Ovary (tissue), 9 donors: ENCODE results near the gene GLIS2. TPM values are rescaled to one million over a fixed set of nuclear protein-coding genes. Genes with fewer than 3 reads are reported as not detected.

Experiments
- DNase-seq, 5 donors: peaks; one replicate each; pipeline ENCODE4 v3.0.0-alpha.2; 2019 to 2020
- H3K27ac ChIP-seq, 2 donors: fragments of 200-600 bp; one replicate each; pipeline versions ENCODE4 v1.5.1 to v1.8.0; 2019 to 2022
- H3K27me3 ChIP-seq: fragments of 200-600 bp; one replicate; pipeline ENCODE4 v1.8.0; 2022
- H3K36me3 ChIP-seq: fragments of 200-600 bp; sonication (generic); one replicate; pipeline ENCODE4 v1.5.1; 2019
- H3K4me1 ChIP-seq: one replicate; pipeline ENCODE4 v1.8.1; 2013; ENCODE audit warnings: mild to moderate bottlenecking, moderate library complexity; ENCODE audit not compliant: insufficient read depth
- H3K4me3 ChIP-seq: fragments of 200-600 bp; sonication (generic); one replicate; pipeline ENCODE4 v1.5.1; 2017
- H3K9me3 ChIP-seq, 2 donors: fragments of 200-600 bp in 1 of 2; sonication (generic) in 1 of 2; one replicate each; pipeline versions ENCODE4 v1.5.1 to v1.8.1; 2013 to 2019; ENCODE audit warnings: mild to moderate bottlenecking in 1 of 2, moderate library complexity in 1 of 2
- CTCF ChIP-seq, 3 donors: fragments of 450-650 bp in 2 of 3; fragments of 200-600 bp in 1 of 3; IDR thresholded peaks; one replicate each; pipeline versions ENCODE4 v1.5.1 to v1.8.0; 2016 to 2022; ENCODE audit warnings: antibody characterized with exemption in 3 of 3, mild to moderate bottlenecking in 1 of 3
- EP300 ChIP-seq: sonication (generic); formaldehyde crosslinking; IDR thresholded peaks from one replicate; pipeline ENCODE4 v1.6.1; 2017; ENCODE audit warnings: antibody characterized with exemption
- POLR2A ChIP-seq: fragments of 450-650 bp; IDR thresholded peaks from one replicate; pipeline ENCODE4 v1.6.1; 2017; ENCODE audit warnings: antibody characterized with exemption, mild to moderate bottlenecking, moderate library complexity
- WGBS, 3 donors: extraction: QIAGEN DNeasy Blood & Tissue Kit in 1 of 3; methylation state at CpG; one replicate each; pipeline versions ENCODE4 v1.1.5 to v1.1.7; 2013 to 2017; 5-methylcytosine and 5-hydroxymethylcytosine counted together
- intact Hi-C, 4 donors: fragments of 100-400 bp; cut with DNase I; formaldehyde crosslinking; loops; one replicate each; pipeline versions ENCODE4 v1.11.0 to v1.15.1; 2022 to 2023
- polyA plus RNA-seq, 2 donors: library from polyadenylated mRNA; stranded (reverse); fragments of 200-250 nt in 1 of 2; fragments of 350-450 nt in 1 of 2; fragmentation: Illumina TruSeq in 1 of 2; extraction: RNeasy Lipid Tissue Mini Kit (QIAGEN cat#74804) in 1 of 2; gene quantifications; one replicate each; pipeline ENCODE4 v1.2.3, GENCODE V29; 2013 to 2014
- total RNA-seq, 7 donors: library from RNA; depleted of rRNA in 2 of 7; stranded (reverse); fragments of >200 nt in 2 of 7; fragmentation: NEBNext Ultra II Directional in 3 of 7; extraction: Animal tissue kit (Norgen Biotek cat#: 25700) in 3 of 7; gene quantifications; one replicate each; pipeline versions ENCODE4 v1.1.0 to v1.2.4, GENCODE V29; 2016 to 2023
- donor health status: DM: no; HTN: no; CAD: no; lungs with moderate emphysema.
- donor health status: DM: no; HTN: no; CAD: no.
- donor health status: Bipolar disorder and iron deficiency.
- donor health status: DM: yes; HTN: yes; CAD: no.
- donor health status: DM: no; HTN: no; CAD: no.
- donor health status: DM: yes; HTN: yes; CAD: no.

GLIS2 gene
- total and polyA plus RNA-seq, 9 donors: 1.6 to 79.5 (median 38.4) TPM

- Histone ChIP-seq H3K27me3 (no peaks in the 10 kb centered on the region), H3K36me3 (no peaks in the 10 kb centered on the region), H3K4me1 (no peaks in the 10 kb centered on the region), H3K4me3 (no peak overlapping the region), H3K9me3 (no peaks in the 10 kb centered on the region), H3K27ac (no peak overlapping the region)
- WGBS, 3 donors: 91 to 92% (median 91%) methylated on average over 19 of the region's 19 CpGs
- DNase-seq: peak in 1 of 5 donors; percentile 25
- intact Hi-C loops: no loop called here
- TF ChIP-seq POLR2A (no peak), CTCF (IDR thresholded peaks at IDR 0.05) (no peak), EP300 (no peak)
Measured at GRCh38 chr16:4362476-4363135, 46.7 kb downstream of the GLIS2 start.

- no peak overlapping the region for H3K4me3 ChIP-seq
- TF ChIP-seq CTCF (IDR thresholded peaks at IDR 0.05): no peak
- TF ChIP-seq EP300: no peak
- no peak for TF ChIP-seq POLR2A
- no peaks in the 10 kb centered on the region for H3K9me3 ChIP-seq
- intact Hi-C loops: no loop called here
- 91 to 92% (median 91%) methylated on average over 32 to 37 of the region's 37 CpGs for WGBS, 3 donors
- H3K27ac ChIP-seq: no peak overlapping the region
- DNase-seq: peak in 1 of 5 donors; percentile 47
- no peaks in the 10 kb centered on the region for H3K27me3 ChIP-seq
- peaks cover 7% of the 10 kb centered on the region for H3K4me1 ChIP-seq
- H3K36me3 ChIP-seq: no peaks in the 10 kb centered on the region
Measured at GRCh38 chr16:4364196-4365013, 48.5 kb downstream of the GLIS2 start.

- intact Hi-C loops: no loop called here
- TF ChIP-seq CTCF (IDR thresholded peaks at IDR 0.05) (no peak), POLR2A (no peak), EP300 (no peak)
- no peaks in the 10 kb centered on the region for H3K36me3 ChIP-seq
- H3K9me3 ChIP-seq: no peaks in the 10 kb centered on the region
- H3K27ac ChIP-seq: no peak overlapping the region
- no peak overlapping the region for H3K4me3 ChIP-seq
- no peak for DNase-seq
- H3K27me3 ChIP-seq: no peaks in the 10 kb centered on the region
- 92 to 97% (median 95%) methylated on average over 10 of the region's 10 CpGs for WGBS, 3 donors
- peaks cover 13% of the 10 kb centered on the region for H3K4me1 ChIP-seq
Measured at GRCh38 chr16:4365014-4365406, 49.1 kb downstream of the GLIS2 start.

- Histone ChIP-seq H3K4me1 (peaks cover 17% of the 10 kb centered on the region), H3K36me3 (no peaks in the 10 kb centered on the region), H3K27me3 (no peaks in the 10 kb centered on the region), H3K9me3 (no peaks in the 10 kb centered on the region), H3K27ac (no peak overlapping the region), H3K4me3 (no peak overlapping the region)
- intact Hi-C loops: no loop called here
- whole genome bisulfite sequencing, 3 donors: 92 to 96% (median 95%) methylated on average over 12 of the region's 12 CpGs
- TF ChIP-seq POLR2A (no peak), CTCF (IDR thresholded peaks at IDR 0.05) (no peak), EP300 (no peak)
- peak in 1 of 5 donors; percentile 25 for DNase-seq
Measured at GRCh38 chr16:4365615-4366014, 49.7 kb downstream of the GLIS2 start.
